Iris pigment epithelial cell (primary cell): Measurements from ENCODE around the gene NMNAT3.

Experiments
- DNase-seq: peaks from one replicate; pipeline ENCODE4 v3.0.0-alpha.2; 2011; ENCODE audit warnings: low read depth

Gene NMNAT3

DNA sequence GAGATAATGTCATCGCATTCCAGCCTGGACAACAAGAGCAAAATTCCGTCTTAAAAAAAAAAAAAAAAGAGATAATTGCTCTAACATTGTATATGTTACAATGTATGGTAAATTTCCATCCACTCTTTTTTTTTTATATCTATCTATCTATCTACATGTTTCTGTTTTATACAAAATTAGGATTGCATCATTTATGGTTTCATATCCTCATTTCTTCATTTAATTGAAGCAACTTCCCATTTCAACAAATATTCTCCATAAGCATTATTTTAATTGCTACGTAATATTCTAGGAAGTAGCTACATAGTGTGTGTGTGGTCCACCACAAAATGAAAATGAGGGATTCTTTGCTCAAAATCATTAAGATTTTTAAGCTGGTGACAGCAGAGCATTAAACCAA is 156.6 kb downstream of the NMNAT3 start:
- DNase-seq = no peak

DNA sequence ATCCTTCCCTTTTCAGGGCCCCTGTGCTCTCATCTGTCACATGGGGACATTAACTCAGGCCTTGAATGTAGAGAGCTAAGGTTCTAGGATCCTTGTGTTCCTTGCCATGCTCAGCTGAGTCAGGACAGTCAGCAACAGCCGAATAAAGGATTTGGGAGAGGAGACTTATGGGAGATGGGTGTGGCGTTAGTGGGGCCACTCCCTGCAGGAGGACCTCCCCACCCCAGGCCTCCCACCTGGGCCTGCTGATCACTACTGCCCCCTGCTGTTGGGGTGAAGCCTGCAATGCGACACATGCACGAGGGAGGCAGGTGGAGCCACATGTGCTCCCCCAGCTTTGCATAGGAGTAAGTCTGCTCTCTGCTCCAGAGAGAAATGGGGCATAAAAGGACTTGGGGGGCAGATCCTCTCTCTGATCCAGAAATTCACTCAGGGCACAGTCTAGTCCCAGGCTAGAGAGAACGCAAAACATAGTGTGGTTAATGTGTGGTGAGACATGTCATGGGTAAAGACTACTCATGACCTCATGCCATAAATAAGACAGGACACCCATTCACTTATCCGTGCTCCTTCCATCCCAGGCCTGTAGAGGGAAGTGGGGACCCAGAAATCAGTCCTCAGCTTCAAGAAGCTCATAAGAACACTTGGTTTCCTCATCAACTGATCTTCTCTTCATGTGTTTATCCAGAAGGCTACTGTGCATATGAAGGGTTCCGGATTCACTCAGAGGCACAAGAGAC is 157.6 kb downstream of the NMNAT3 start:
- peak; percentile 36 for DNase-seq

DNA sequence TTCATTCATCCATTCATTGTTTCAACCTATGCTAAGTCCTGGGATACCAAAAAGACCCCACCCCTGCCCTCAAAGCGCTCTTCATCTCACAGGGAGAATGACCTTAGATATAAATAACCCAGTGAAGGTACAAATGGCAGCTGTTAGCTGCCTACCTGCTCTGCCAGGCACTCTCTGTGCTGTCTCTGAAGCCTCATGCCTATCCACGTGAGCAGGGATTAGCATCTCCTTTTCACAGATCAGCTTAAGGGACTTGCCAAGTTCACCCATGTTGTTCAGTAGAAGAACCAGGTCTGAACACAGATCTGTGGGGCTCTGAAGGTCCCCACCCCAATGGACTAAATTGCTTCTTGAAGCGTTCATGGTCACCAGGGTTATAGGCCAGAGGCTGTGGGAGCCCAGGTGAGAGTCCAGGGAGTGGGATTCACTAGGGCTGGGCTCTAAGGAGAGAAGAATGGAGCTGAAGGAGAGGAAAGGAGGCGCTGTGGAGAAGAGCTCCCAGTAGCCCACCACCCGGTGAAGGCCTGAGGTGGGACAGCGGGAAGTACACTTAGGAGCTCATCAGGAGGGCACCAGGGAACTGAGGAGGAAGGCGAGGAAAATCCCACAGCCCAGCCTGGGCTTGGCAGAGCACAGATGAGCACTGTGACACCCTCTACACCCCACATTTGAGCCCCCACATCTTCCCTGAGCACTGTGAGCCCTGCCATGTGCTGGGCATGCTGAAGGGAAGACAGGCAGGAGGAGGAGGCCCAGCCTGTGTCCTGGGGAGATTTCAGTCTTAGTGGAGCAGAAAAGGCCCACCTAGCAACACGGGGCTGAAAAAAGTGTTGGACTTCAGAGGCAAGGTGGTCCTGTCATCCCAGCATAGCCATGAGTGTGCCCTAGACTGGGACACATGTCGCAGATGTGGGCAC is 158.6 kb downstream of the NMNAT3 start:
- DNase-seq = no peak

DNA sequence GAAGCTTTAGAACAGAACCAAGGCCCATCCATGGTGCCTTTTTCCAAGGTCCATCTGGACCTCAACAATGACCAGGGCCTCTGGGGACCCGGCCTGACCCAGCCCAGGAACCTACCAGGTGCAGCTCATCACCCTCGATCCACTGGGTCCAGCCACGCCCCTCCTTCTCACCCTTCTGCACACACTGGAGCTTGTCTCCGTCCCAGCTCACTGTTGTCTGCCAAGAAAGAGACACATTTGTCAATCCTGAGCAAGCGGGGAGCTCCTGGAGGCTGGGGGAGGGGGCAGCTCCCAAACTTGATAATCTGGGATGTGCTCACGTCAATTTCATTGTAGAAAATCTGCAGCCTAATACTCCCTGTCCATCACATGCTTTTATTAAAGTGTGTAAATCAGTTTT is 159.5 kb downstream of the NMNAT3 start:
- no peak for DNase-seq

DNA sequence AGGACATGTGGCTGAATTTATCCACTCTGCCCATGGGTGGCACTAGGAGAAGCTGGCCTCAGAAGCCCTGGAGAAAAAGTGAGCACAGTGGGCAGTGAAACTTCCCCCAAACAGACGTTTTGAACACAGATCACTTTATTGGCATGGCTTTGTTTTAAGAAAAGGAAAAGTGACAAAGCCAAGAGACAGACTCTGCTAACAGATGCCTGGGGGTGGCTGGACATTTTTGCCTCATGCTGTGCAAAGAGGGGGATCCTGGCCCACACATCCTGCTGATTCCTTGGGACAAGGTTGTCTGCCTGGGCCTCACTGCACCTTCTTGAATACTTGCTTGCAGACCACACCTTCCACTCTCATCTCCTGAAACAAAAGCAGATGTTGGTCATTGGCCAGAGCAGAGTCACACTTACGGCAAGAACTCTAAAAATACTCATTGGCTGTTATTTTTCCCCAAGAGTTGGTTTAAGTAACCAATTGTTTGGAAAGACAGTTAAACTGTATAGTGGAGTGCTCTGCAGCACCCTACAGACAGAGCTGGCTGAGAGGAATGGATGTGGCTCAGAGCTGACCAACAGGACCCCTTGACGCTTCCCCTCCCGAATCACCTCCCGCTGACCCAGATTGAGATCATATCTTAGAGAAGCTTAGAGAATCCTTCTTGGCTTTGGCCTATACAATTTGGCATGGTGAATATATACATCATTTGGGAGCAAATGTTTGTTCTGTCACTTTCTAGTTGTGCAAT is 160.3 kb downstream of the NMNAT3 start:
- no peak for DNase-seq

DNA sequence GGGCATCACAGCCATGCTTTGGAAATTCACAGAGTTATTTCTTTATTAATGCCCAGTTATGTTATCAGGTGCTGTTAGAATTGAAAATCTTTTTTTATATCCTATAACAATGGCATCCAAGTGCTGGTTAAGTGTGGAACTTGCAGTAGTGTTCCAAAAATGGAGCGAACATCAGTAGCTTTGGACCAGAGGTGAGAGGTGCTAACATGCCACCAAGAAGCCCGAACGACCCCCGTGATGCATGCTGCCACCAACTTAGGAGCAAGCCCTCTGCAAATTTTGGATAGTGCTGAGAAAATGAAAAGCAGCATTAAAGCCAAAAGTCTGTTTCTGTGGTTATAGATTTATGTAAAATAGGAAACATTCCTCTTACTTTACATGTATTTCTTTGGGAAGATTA is 163.0 kb downstream of the NMNAT3 start:
- no peak for DNase-seq
